SU-DHL-6 (cell line): ENCODE data around the gene CHRM2.

Experiments
- CTCF ChIP-seq: fragments of 200-600 bp; sonication (generic); IDR thresholded peaks from one replicate; pipeline ENCODE4 v1.5.1; 2017; ENCODE audit warnings: antibody characterized with exemption, mild to moderate bottlenecking, low read length, moderate library complexity; ENCODE audit not compliant: insufficient read depth, poor library complexity, severe bottlenecking
- EZH2phosphoT487 ChIP-seq: fragments of 200-600 bp; sonication (generic), shearing (Covaris generic); conservative IDR thresholded peaks from 2 replicates; pipeline ENCODE4 v1.6.1; 2018; ENCODE audit warnings: mild to moderate bottlenecking, antibody characterized with exemption, low read length, moderate library complexity, mixed read lengths

DNA sequence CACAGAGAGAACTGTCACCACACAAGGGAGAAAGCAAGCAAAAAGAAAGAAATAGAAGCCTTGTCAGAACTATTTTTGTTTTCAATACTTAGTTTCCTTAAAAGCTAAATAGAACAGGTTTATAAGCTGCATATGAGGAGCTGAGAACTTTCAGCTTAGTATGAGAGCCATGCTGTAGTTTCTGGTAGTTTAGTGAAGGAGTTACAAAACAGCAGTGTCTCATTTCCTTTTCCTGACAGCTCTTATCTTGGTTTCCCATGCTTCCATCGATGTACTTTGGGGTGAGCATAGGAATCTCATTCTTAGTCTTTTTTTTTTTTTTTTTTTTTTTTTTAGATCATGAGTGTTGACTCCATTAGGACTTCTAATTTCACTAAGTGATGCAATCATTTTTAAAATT, 8.6 kb upstream of the CHRM2 start:
- TF ChIP-seq CTCF (no peak), EZH2phosphoT487 (no peak)
